ENCODE results near the gene RAP1B.

- TF ChIP-seq EZH2 (IDR thresholded peaks at IDR 0.05) (no peak), POLR2AphosphoS5 (IDR thresholded peaks at IDR 0.05; ENCODE audit: borderline replicate concordance, low read depth, low read length) (no peak), FOXP2 (optimal IDR thresholded peaks at IDR 0.05; ENCODE audit: control extremely low read depth, extremely low read length, insufficient read depth) (no peak)
Measured at GRCh38 chr12:68614769-68615168, 4.1 kb downstream of the RAP1B start.

All from SK-N-MC (cell line).